ENCODE data around the gene IGSF9. TPM values are rescaled to one million over a fixed set of nuclear protein-coding genes. Genes with fewer than 3 reads are reported as not detected.
A peak's percentile ranks its signal among the peaks of the same experiment; 100 is the strongest.
"Not testable (repeated sequence)": the region's sequence is repeated elsewhere in the genome, so short reads cannot be mapped to it uniquely, and the experiment has no call there.

The IGSF9 gene
- total and polyA plus RNA-seq, 7 experiments from 2014 or later: 0.12 TPM; not detected in 5

DNA sequence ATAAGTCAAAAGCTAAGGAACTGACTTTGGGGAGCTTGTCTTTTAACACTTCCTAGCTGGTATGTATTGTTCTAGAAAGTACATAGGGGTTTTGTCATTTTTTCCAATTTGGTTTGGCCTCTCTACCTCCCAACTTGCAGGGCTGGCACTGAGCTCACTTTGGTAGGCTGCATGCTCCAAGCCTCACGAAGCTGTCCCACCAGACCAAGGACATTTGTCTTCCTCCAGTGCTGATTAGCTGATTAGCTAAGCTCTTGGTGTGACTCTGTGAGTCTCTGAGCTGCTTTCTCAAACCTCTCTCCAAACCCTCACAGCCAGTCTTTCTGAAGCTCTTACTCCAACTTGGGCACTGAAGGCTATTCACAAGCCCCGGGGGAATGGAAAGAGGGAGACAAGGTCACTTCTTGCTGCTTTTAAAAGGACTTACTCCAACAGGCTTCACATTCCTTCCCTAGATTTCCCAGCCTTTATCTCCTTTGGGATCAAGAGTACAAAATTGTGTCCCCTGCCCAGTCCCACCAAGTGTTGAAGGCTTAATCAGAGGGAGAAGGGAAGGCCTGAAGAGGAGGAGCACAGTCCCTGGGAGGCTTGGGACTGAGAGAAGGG, 44.6 kb downstream of the IGSF9 start:
- no peak for DNase-seq
- Mint-ChIP-seq H3K4me1 (peaks cover 0 to 8% (median 0%) of the 10 kb centered on the region in 7 donors), H3K27ac (no peak overlapping the region), H3K9me3 (peaks cover 0 to 3% (median 0%) of the 10 kb centered on the region in 11 donors), H3K27me3 (peaks cover 0 to 19% (median 0%) of the 10 kb centered on the region in 5 donors), H3K36me3 (peaks cover 0 to 4% (median 0%) of the 10 kb centered on the region in 5 donors), H3K4me3 (no peak overlapping the region)
- no peaks in the 10 kb centered on the region for H3K4me1 ChIP-seq (ENCODE audit: control insufficient read depth in 2 of 2, insufficient read depth in 2 of 2, low read length in 2 of 2)
- CTCF ChIA-PET: interaction anchor here (1.0 kb wide), 2 partner anchors 9 to 111 kb away, joined by 4 to 5 read pairs; no protein-coding TSS in a partner anchor
- intact Hi-C loops (cut with micrococcal nuclease): no loop called here
- no peaks in the 10 kb centered on the region for H3K27me3 ChIP-seq (ENCODE audit: control insufficient read depth in 2 of 2, insufficient read depth in 2 of 2, low read length in 2 of 2)
- no peak for ATAC-seq
- no peaks in the 10 kb centered on the region for H3K9me3 ChIP-seq (ENCODE audit: control insufficient read depth in 2 of 3, low read length in 3 of 3)
- no peaks in the 10 kb centered on the region for H3K36me3 ChIP-seq (ENCODE audit: control insufficient read depth in 2 of 3, insufficient read depth in 3 of 3, low read length in 3 of 3)
- POLR2A ChIA-PET: interaction anchor here (1.8 kb wide), 1 partner anchor 9 kb away, joined by 6 read pairs; no protein-coding TSS in a partner anchor
- H3K4me3 ChIP-seq (ENCODE audit: low read length): no peak overlapping the region
- H3K27ac ChIP-seq (ENCODE audit: low read depth, low read length): no peak overlapping the region

DNA sequence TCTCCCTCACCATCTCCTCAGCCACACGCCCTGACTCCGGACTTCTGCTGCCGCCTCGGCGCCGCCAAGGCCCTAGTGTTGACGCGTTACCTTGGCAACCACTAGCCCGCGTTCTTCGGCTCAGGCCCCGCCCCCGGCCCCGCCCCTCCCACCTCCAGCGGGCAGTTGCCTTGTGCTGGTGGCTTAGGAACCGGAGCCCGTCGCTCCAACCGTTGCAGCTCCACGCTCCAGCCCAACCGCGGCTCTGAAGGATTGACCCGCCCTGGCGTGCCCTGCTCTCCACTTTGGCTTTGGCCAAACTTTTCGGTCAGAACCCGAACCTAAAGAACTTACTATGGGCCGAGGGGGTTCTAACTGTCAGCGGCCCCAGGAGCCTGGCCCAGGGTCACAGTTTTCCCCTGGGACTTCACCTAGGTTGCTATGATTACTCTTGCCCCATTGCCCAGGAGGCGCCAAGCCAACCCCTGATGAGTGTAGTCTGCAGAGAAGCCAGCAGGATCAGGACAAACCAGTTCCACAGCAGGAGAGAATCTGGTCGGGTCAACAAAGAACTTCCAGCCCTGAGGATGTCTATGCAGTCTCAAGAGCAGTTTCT, 45.2 kb downstream of the IGSF9 start, which contains the start of gene CFAP45:
TSS of gene CFAP45 (minus strand) at position 80 of the 595 bp plus-strand sequence. CDS start at position 13, 67 bp downstream.
- peaks cover 0 to 3% (median 0%) of the 10 kb centered on the region in 11 donors for H3K9me3 Mint-ChIP-seq
- no peak within 1 kb of the TSS for H3K27ac ChIP-seq (ENCODE audit: low read depth, low read length)

DNA sequence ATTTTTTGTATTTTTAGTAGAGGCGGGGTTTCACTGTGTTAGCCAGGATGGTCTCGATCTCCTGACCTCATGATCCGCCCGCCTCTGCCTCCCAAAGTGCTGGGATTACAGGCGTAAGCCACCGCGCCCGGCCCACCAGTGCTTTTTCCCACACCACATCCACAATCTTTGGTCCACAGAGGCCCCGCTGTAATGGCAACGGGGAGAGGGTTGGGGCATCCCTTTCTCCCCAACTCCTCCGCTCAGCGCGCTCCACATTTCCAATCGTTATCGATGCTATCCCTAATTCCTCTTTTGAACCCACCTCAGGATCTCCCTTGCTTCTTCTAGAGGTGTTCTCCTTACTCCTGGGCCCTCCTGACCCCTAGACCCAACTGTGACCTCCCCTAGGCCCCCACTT, 45.8 kb downstream of the IGSF9 start:
- H3K4me1 Mint-ChIP-seq; H3K4me3 Mint-ChIP-seq; ATAC-seq; H3K27me3 ChIP-seq (ENCODE audit: control insufficient read depth in 2 of 2, insufficient read depth in 2 of 2, low read length in 2 of 2); intact Hi-C loops (cut with micrococcal nuclease); H3K36me3 ChIP-seq (ENCODE audit: control insufficient read depth in 2 of 3, insufficient read depth in 3 of 3, low read length in 3 of 3); H3K4me1 ChIP-seq (ENCODE audit: control insufficient read depth in 2 of 2, insufficient read depth in 2 of 2, low read length in 2 of 2); CTCF ChIA-PET; H3K36me3 Mint-ChIP-seq; H3K4me3 ChIP-seq (ENCODE audit: low read length); H3K27ac Mint-ChIP-seq; H3K9me3 Mint-ChIP-seq; H3K27ac ChIP-seq (ENCODE audit: low read depth, low read length); H3K9me3 ChIP-seq (ENCODE audit: control insufficient read depth in 2 of 3, low read length in 3 of 3); POLR2A ChIA-PET; DNase-seq: not testable (repeated sequence)
- H3K27me3 Mint-ChIP-seq: peaks cover 0 to 22% (median 0%) of the 10 kb centered on the region in 5 donors

More for the DNA sequence above, 45.2 kb downstream of the IGSF9 start, which contains the start of gene CFAP45:
- ChIA-PET CTCF (interaction anchor here (1.0 kb wide), 2 partner anchors 8 to 110 kb away, joined by 4 to 5 read pairs; no protein-coding TSS in a partner anchor), POLR2A (interaction anchor here (1.8 kb wide), 1 partner anchor 8 kb away, joined by 6 read pairs; no protein-coding TSS in a partner anchor)
- Histone ChIP-seq H3K4me3 (ENCODE audit: low read length) (no peak within 1 kb of the TSS), H3K27me3 (ENCODE audit: control insufficient read depth in 2 of 2, insufficient read depth in 2 of 2, low read length in 2 of 2) (no peaks in the 10 kb centered on the region), H3K36me3 (ENCODE audit: control insufficient read depth in 2 of 3, insufficient read depth in 3 of 3, low read length in 3 of 3) (no peaks in the 10 kb centered on the region), H3K9me3 (ENCODE audit: control insufficient read depth in 2 of 3, low read length in 3 of 3) (no peaks in the 10 kb centered on the region), H3K4me1 (ENCODE audit: control insufficient read depth in 2 of 2, insufficient read depth in 2 of 2, low read length in 2 of 2) (no peaks in the 10 kb centered on the region)
- Mint-ChIP-seq H3K4me1 (peaks cover 0 to 8% (median 0%) of the 10 kb centered on the region in 7 donors), H3K27ac (peak within 1 kb of the TSS in 1 of 9 donors; percentile 46), H3K27me3 (peaks cover 0 to 19% (median 0%) of the 10 kb centered on the region in 5 donors), H3K36me3 (peaks cover 0 to 4% (median 0%) of the 10 kb centered on the region in 5 donors), H3K4me3 (no peak within 1 kb of the TSS)
- intact Hi-C loops (cut with micrococcal nuclease): no loop called here
- DNase-seq (no peak), ATAC-seq (peak; percentile 70)

- Mint-ChIP-seq H3K4me1 (peaks cover 0 to 8% (median 0%) of the 10 kb centered on the region in 7 donors), H3K36me3 (peaks cover 0 to 4% (median 0%) of the 10 kb centered on the region in 5 donors), H3K27me3 (peaks cover 0 to 26% (median 0%) of the 10 kb centered on the region in 5 donors), H3K9me3 (no peaks in the 10 kb centered on the region), H3K4me3 (no peak overlapping the region), H3K27ac (no peak overlapping the region)
- Histone ChIP-seq H3K4me1 (ENCODE audit: control insufficient read depth in 2 of 2, insufficient read depth in 2 of 2, low read length in 2 of 2) (no peaks in the 10 kb centered on the region), H3K4me3 (ENCODE audit: low read length) (no peak overlapping the region), H3K36me3 (ENCODE audit: control insufficient read depth in 2 of 3, insufficient read depth in 3 of 3, low read length in 3 of 3) (no peaks in the 10 kb centered on the region), H3K27ac (ENCODE audit: low read depth, low read length) (no peak overlapping the region), H3K9me3 (ENCODE audit: control insufficient read depth in 2 of 3, low read length in 3 of 3) (no peaks in the 10 kb centered on the region), H3K27me3 (ENCODE audit: control insufficient read depth in 2 of 2, insufficient read depth in 2 of 2, low read length in 2 of 2) (no peaks in the 10 kb centered on the region)
- POLR2A ChIA-PET: no interaction called here
- intact Hi-C loops (cut with micrococcal nuclease): no loop called here
- CTCF ChIA-PET: no interaction called here
- peak; percentile 37 for ATAC-seq
- DNase-seq: no peak
These were observed 46.9 kb downstream of the IGSF9 start for GRCh38 chr1:159898527-159898926.

- POLR2A ChIA-PET: no interaction called here
- Histone ChIP-seq H3K4me3 (ENCODE audit: low read length) (no peak overlapping the region), H3K27ac (ENCODE audit: low read depth, low read length) (no peak overlapping the region), H3K27me3 (ENCODE audit: control insufficient read depth in 2 of 2, insufficient read depth in 2 of 2, low read length in 2 of 2) (no peaks in the 10 kb centered on the region), H3K9me3 (ENCODE audit: control insufficient read depth in 2 of 3, low read length in 3 of 3) (no peaks in the 10 kb centered on the region), H3K4me1 (ENCODE audit: control insufficient read depth in 2 of 2, insufficient read depth in 2 of 2, low read length in 2 of 2) (no peaks in the 10 kb centered on the region), H3K36me3 (ENCODE audit: control insufficient read depth in 2 of 3, insufficient read depth in 3 of 3, low read length in 3 of 3) (no peaks in the 10 kb centered on the region)
- H3K27me3 Mint-ChIP-seq: peaks cover 0 to 28% (median 0%) of the 10 kb centered on the region in 5 donors
- H3K4me3 Mint-ChIP-seq: no peak overlapping the region
- peaks cover 0 to 13% (median 0%) of the 10 kb centered on the region in 7 donors for H3K4me1 Mint-ChIP-seq
- H3K36me3 Mint-ChIP-seq: no peaks in the 10 kb centered on the region
- no peaks in the 10 kb centered on the region for H3K9me3 Mint-ChIP-seq
- intact Hi-C loops (cut with micrococcal nuclease): no loop called here
- DNase-seq: no peak
- ATAC-seq: peak; percentile 49
- peak overlapping the region in 1 of 9 donors; percentile 19 for H3K27ac Mint-ChIP-seq
- CTCF ChIA-PET: interaction anchor here (10.1 kb wide), 1 partner anchor 98 kb away, joined by 226 read pairs; the partner anchor contains the start of gene FCRL6
These were observed 47.5 kb downstream of the IGSF9 start for GRCh38 chr1:159897962-159898361.

DNA sequence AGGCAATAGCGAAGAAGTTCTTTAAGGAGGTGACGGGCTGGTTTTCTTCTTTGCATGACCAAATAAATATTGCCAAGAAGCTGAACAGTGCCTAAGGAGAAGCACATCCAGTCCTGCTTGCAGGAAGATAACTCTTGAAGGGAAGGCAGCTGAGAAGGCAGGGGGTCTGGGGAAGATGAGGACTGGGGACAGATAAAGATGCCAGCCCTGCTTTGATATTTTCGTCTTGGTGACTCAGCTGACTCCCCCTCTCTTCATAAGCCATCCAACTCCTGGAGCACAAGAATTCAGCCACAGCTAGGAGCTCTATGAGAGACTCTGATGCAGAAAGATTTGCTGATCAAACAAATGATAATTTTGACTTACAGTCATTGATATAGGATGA, 48.9 kb downstream of the IGSF9 start:
- ChIA-PET POLR2A (interaction anchor here (0.6 kb wide), 1 partner anchor 1973 kb away, joined by 3 read pairs; no protein-coding TSS in a partner anchor), CTCF (interaction anchor here (1.6 to 10.1 kb wide), 2 partner anchors 10 to 96 kb away, joined by 4 to 226 read pairs; partner anchors contain the start of gene FCRL6)
- H3K4me3 ChIP-seq (ENCODE audit: low read length): no peak overlapping the region
- H3K27me3 ChIP-seq (ENCODE audit: control insufficient read depth in 2 of 2, insufficient read depth in 2 of 2, low read length in 2 of 2): no peaks in the 10 kb centered on the region
- H3K27ac Mint-ChIP-seq: peak overlapping the region in 1 of 9 donors; percentile 3
- DNase-seq: no peak
- H3K4me1 Mint-ChIP-seq: peaks cover 0 to 16% (median 0%) of the 10 kb centered on the region in 7 donors
- H3K4me1 ChIP-seq (ENCODE audit: control insufficient read depth in 2 of 2, insufficient read depth in 2 of 2, low read length in 2 of 2): no peaks in the 10 kb centered on the region
- no peaks in the 10 kb centered on the region for H3K36me3 Mint-ChIP-seq
- no peak overlapping the region for H3K27ac ChIP-seq (ENCODE audit: low read depth, low read length)
- intact Hi-C loops (cut with micrococcal nuclease): no loop called here
- H3K27me3 Mint-ChIP-seq: peaks cover 0 to 28% (median 0%) of the 10 kb centered on the region in 5 donors
- peaks cover 0 to 1% (median 0%) of the 10 kb centered on the region in 11 donors for H3K9me3 Mint-ChIP-seq
- H3K4me3 Mint-ChIP-seq: no peak overlapping the region
- no peaks in the 10 kb centered on the region for H3K9me3 ChIP-seq (ENCODE audit: control insufficient read depth in 2 of 3, low read length in 3 of 3)
- no peaks in the 10 kb centered on the region for H3K36me3 ChIP-seq (ENCODE audit: control insufficient read depth in 2 of 3, insufficient read depth in 3 of 3, low read length in 3 of 3)
- no peak for ATAC-seq

All from naive thymus-derived CD4-positive, alpha-beta T cell (primary cell).